HG03060 (cell line): ENCODE measurements around the gene NDUFB3.
"Not testable (repeated sequence)": the region's sequence is repeated elsewhere in the genome, so short reads cannot be mapped to it uniquely, and the experiment has no call there.

Experiments
- ATAC-seq: cut with Tn5 transposase; IDR thresholded peaks from one replicate; pipeline ENCODE4 v1.9.1; 2021; ENCODE audit warnings: low read depth, moderate number of reproducible peaks; ENCODE audit not compliant: unreplicated experiment

The NDUFB3 gene

DNA sequence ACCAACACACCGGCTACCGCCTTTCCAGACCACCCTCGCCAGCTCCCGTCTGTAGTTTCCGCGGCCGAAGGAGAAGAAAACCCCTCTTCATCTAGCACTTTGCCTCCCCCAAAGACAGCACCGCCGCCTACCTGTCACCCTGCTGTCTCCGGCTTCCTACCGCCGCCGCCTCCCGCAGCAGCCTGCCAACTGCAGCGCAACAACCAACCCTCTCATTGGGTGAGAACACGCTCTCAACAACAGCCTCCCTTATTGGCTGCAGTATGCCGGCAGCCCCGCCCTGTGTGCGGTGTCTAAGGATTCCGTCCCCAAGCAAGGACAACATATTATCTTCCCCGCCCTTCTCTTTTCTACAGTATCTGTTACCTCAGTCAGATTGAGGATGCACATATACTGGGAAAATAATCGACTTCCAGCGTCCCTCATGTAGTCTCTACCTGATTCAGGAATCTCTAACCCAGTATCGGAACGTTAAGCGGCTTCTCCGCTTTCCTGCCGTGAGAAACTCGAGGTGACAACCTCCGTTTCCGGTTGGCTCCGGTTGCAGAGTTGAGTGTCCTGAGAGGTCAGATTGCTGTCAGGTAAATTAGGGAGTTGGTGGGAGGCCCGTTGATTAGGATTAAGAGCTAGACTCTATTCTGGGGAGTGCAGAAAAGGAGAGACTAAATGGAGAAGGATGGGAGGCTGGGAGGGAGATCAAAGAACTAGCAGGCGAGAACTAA is at the start of gene NDUFB3, which contains the start of gene HYCC2:
Gene NDUFB3, plus strand, starts transcription at position 523 of the 722 bp plus-strand sequence. CDS start 6,882 bp downstream, outside the sequence.
Gene HYCC2, minus strand, starts transcription at position 193 of the 722 bp plus-strand sequence. CDS start 47,662 bp downstream, outside the sequence.
- ATAC-seq, result peak; percentile 96

DNA sequence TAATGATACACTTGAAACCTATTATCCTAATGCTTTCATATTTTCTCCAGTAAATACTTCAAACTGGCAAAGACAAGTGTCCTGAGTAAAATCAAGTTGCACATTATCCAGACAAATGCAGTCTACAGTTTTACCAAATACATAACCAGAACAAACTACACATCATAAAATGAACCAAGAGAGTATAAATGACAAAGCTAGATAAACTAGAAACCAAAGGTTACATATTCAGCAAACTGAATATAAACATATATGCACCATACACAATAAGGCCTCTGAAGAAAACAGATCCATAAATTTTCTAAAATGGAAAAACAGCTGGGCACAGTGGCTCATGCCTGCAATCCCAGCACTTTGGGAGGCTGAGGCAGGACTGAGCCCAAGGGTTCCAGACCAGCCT is 47.3 kb upstream of the NDUFB3 start:
- ATAC-seq, result no peak

DNA sequence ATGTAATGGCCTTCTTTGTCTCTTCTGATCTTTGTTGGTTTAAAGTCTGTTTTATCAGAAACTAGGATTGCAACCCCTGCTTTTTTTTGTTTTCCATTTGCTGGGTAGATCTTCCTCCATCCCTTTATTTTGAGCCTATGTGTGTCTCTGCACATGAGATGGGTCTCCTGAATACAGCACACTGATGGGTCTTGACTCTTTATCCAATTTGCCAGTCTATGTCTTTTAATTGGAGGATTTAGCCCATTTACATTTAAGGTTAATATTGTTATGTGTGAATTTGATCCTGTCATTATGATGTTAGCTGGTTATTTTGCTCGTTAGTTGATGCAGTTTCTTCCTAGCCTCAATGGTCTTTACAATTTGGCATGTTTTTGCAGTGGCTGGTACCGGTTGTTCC is 37.4 kb upstream of the NDUFB3 start:
- ATAC-seq, result not testable (repeated sequence)

DNA sequence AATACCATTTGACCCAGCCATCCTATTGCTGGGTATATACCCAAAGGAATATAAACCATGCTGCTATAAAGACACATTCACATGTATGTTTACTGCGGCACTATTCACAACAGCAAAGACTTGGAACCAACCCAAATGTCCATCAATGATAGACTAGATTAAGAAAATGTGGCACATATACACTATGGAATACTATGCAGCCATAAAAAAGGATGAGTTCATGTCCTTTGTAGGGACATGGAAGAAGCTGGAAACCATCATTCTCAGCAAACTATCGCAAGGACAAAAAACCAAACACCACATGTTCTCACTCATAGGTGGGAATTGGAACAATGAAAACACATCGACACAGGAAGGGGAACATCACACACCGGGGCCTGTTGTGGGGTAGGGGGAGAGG is 33.4 kb upstream of the NDUFB3 start:
- not testable (repeated sequence) for ATAC-seq

DNA sequence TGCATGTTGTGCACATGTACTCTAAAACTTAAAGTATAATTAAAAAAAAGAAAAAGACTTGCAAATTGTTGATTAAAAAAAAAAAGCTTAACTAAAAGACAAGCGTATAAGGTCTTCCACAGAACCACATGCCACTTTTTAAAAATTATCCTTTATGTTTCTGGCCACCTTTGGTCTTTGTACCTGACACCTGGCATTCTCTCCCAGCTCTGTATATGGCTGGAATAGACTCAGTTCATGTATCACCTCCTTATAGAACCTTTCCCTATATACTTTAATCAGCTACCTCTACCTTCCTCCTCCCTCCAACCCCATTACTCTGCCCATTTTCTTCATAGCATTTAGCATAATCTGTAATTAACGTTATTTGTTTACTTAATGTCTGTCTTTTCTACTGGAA is 32.9 kb upstream of the NDUFB3 start:
- ATAC-seq, result no peak

DNA sequence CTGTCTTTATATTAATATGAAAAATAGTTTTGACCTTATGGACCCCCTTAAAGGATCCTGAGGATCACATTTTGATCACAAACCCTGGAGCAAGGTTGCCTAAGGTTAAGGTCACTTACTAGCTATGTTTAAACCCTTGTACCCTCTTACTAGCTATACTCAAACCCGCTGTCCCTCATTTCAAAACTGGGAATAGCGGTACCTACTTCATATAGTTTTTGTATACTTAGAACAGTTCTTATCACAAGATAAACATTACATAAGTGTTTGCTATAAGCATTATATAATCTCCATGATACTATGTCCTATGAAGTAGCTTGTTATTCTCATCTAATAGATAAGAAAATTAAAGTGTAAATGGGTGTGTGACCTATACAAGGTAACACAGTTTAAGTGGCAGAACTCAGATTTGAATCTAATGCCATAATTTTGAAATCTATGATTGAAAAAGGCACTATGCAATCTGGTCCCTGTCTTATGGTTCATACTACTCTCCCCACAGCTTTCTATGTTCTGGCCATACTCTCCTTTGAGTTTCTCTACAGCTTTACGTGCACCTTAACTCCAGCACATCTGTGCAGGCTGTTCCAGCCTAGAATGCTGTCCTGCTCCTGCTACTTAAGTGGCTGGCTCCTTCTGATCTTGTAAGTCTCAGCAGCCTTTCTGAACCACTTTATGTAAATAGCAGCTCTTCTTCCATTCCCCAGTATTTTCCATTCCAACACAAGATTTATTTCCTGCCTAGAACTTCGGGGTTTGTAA is 30.8 kb upstream of the NDUFB3 start:
- no peak for ATAC-seq

DNA sequence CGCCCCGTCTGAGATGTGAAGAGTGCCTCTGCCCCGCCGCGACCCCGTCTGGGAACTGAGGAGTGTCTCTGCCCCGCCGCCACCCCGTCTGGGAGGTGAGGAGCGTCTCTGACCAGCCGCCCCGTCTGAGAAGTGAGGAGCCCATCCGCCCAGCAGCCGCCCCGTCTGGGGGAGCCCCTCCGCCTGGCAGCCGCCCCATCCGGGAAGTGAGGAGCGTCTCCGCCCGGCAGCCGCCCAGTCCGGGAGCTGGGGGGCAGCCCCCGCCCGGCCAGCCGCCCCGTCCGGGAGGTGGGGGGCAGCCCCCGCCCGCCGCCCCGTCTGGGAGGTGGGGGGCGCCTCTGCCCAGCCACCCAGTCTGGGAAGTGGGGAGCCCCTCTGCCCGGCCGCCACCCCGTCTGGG is 29.4 kb upstream of the NDUFB3 start:
- not testable (repeated sequence) for ATAC-seq

DNA sequence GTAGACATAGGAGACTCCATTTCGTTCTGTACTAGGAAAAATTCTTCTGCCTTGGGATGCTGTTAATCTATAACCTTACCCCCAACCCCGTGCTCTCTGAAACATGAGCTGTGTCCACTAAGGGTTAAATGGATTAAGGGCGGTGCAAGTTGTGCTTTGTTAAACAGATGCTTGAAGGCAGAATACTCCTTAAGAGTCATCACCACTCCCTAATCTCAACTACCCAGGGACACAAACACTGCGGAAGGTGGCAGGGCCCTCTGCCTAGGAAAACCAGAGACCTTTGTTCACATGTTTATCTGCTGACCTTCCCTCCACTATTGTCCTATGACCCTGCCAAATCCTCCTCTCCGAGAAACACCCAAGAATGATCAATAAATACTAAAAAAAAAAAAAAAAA is 28.8 kb upstream of the NDUFB3 start:
- not testable (repeated sequence) for ATAC-seq

DNA sequence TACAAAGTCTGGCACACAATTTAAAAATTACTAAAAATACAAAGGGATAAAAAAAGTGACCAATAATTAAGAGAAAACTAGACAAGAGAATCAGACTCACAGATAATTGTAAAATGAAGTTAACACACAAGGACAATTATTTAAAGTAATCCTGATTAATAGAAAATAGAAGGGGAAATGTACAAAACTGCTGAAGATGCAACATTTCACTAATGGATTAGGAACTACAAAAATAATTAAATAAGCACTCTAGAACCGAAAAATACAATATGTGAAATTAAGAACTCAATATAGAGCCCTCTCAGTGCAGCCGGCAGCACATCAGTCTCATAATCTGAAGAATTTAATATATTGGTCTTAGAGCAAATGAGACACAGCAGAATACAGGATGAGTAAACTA is 24.9 kb upstream of the NDUFB3 start:
- no peak for ATAC-seq

DNA sequence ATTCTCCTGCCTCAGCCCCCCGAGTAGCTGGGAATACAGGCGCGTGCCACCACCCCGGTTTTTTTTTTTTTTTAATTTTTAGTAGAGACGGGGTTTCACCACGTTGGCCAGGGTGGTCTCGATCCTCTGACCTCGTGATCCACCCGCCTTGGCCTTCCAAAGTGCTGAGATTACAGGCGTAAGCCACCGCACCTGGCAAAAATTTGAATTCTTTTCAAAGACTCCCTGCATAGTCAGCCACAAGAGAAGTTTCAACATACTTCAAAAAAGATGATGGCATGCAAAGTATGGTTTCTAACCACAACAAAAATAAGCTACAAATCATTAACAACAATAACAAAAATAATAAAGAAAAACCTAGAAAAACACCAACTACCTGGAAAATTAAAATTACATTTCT is 22.3 kb upstream of the NDUFB3 start:
- no peak for ATAC-seq

DNA sequence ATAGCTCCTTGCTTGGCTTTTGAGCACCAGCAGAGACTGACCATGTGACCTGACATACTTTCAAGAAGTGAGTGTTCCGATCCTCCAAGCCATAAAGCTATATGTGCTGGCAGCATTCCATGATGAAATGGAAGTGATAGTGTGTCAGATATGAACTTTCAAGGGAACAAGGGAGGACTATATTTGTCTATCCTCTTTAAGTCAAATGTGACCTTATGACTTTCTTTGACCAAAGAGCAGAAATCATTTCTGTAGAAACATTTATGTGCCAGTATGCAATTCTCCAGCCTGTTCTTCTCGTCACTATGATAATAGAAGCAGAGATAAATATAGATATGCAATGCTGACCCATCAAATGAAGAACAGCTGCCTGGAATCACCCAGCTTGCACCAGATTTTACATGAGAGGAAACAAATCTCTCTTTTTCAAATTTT is 14.7 kb upstream of the NDUFB3 start:
- ATAC-seq, result no peak

DNA sequence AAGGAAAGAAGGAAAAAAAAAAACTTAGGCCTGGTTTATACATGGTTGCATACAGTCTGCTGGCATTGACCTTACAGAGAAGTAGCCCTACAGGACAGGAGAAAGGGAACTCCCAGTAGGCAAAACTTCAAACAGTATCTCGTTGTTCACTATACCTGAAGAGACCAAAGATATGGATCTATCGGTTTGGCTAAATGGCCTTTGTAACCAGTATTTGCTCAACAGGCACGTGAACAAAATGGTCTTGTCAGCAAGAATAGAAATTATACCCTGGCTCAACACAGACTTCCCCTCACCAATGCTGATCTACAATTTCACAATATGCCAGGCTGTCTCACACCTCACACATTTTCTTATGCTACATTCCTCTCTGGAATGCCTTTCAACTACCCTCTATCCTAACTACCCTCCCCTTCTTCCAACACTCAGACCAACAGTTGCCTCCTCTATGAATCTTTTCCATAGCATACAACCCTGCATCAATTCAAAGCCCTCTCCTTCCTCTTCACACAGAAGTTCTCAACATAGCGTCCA is 14.0 kb upstream of the NDUFB3 start:
- no peak for ATAC-seq

DNA sequence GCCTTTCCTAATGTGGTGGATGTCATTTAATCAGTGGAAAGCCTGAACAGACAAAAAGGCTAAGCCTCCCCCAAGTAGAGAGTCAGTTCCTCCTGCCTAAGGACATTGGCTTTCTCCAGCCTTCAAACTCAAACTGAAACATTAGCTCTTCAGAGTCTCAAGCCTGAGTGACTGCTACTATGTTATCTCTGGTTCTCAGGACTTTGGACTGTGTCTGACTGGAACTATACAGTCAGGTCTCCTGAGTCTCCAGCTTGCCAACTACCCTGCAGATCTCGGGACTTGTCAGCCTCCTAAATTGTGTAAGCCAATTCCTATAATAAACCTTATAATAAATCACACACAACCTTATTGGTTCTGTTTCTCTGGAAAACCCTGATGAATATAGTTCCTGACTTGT is 12.9 kb upstream of the NDUFB3 start:
- no peak for ATAC-seq

DNA sequence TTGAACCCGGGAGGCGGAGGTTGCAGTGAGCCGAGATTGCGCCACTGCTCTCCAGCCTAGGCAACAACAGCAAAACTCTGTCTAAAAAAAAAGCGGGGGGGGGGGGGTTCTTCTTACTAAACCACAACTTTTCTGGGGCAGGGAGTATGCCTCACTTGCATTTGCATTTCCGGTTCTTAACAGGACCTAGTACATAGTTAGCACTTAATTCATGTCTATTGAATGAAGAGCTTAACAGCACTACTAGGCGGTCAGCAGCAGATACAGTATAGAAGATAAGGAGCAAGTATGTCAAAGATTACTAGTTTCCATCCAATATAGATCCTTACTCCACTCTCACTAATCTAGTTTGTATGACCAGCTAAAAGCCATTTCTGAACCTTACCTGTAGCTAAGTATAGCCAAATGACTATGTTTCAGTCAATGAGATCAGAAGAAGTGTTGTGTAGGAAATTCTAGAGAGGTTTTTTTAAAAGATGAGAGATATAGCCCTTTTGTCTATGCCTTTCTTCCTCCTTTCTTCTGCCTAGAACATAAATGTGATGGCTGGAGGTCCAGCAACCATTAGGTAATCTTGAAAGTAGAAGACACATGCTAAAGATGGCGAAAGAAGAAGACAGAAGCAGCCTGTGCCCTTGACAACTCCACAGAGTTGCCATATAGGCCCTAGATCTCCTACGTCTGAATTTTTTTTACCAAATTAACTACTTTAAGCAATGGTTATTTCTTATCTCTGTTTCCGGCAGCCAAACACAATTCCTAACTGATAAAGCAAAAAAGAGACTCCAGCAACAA is 11.6 kb upstream of the NDUFB3 start:
- no peak for ATAC-seq

DNA sequence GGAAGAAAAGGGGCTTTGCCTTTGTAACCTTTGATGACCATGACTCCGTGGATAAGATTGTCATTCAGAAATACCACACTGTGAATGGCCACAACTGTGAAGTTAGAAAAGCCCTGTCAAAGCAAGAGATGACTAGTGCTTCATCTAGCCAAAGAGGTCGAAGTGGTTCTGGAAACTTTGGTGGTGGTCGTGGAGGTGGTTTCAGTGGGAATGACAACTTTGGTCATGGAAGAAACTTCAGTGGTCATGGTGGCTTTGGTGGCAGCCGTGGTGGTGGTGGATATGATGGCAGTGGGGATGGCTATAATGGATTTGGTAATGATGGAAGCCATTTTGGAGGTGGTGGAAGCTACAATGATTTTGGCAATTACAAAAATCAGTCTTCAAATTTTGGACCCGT is 8.3 kb upstream of the NDUFB3 start:
- ATAC-seq, result not testable (repeated sequence)

DNA sequence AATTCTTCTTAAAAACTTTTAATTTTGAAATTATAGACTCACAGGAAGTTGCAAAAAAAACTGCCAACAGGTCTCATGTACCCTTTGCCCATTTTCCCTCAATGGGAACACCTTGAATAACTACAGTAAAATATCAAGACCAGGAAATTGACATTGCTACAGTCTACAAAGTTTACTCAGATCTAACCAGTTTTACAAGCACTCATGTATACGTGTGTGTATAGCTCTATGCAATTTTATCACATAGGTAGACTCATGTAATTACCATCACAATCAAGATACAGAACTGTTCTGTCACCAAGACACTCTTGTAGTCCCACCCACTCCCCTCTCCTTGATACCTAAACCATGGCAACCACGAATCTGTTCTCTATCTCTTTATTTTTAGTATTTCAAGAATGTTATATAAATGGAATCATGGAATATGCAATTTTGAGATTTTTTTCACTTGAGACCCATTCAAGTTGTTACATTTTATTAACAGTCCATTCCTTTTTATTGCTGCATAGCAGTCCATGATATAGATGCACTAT is 6.9 kb upstream of the NDUFB3 start:
- no peak for ATAC-seq

DNA sequence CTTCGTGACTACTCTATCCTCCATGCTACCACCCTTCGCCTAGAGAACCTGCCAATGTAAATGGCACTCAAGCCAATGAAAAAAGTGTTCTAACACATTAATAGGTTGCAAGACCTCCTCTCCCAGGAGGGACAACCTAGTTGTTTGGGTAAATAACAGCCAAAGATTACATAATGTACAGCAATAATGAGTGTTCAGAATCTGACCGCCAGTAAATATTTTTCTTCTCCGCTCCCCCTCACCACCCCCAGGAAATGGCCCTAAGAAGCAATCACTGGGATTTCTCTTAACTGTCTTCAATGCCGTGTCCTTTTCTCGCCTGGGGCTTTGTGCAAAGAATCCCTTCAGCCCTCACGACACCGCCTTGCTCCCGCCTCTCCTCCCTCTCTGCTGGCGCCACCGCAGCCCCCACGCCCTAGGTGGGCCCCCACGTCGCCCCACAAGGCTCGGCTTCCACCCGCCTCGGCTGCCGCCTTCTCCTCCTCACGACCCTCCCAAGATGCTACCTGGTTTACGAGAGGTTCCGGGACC is 788 bp upstream of the NDUFB3 start:
- ATAC-seq, result no peak

DNA sequence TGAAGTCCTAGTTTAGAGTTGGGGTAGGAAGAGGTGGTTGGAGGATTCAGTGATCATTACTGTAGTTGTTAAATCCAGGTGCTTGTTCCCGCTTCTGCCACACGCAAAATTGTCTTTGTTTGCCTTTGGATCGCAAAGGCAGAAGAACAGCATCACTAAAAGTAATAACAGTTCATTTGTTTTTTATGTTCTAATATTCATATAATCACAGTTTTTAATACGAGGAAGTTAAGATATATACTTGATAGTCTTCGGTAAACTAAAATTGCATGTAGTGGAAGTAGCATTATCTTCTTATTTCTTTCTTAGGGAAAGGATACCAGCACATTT is 365 bp downstream of the NDUFB3 start:
- no peak for ATAC-seq

DNA sequence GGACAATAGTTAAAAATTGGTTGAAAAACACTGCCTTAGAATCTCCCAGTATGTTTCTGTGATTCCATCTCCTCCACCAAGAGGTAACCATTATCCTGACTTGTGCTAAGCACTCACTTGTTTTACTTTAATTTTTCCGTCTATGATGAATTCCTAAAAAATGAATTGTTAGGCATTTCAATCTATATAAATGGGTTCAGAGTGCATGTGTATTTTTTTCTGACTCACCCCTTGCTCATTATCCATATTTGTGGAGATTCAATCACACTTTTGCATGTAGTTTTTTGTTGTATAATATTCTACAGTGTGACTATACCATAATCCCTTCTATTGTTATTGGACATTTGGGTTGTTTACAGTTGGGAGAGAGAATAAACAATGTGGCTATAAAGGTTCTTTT is 1.3 kb downstream of the NDUFB3 start:
- no peak for ATAC-seq

DNA sequence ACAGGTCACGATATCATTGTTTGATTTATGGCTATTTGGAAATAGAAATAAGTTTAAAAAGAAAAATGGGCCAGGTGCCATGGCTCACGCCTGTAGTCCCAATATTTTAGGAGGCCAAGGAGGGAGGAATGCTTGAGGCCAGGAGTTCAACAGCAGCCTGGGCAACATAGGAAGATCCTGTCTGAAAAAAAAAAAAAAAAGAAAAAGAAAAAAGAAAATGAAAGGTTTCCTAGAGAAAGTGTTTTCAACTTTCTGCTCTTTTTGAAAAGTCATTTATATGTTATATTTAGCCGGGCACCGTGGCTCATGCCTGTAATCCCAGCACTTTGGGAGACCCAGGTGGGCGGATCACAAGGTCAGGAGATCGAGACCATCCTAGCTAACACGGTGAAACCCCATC is 3.2 kb downstream of the NDUFB3 start:
- ATAC-seq, result no peak
